Measurements from ENCODE around the gene NFIB.

The NFIB gene

DNA sequence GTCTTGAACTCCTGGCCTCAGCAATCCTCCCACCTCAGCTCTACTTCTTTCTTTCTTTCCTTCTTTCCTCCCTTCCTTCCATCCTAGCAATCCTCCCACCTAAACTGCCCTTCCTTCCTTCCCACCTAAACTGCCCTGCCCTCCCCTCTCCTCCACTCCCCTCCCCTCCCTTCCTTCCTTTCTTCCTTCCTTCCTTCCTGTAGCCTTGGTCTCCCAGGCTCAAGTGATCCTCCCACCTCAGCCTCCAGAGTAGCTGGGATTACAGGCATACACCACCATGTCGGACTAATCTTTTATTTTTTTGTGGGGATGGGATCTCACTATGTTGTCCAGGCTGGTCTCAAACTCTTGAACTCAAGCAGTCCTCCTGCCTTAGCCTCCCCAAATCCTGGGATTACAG is 65.8 kb downstream of the NFIB start:
- in situ Hi-C loops (cut with HindIII; ENCODE audit: low sequenced_read_pairs) = no loop called here
- no peak overlapping the region for H3K4me3 ChIP-seq (ENCODE audit: low read depth, low read length)
- DNase-seq (ENCODE audit: low read depth, low spot score) = no peak
- TF ChIP-seq, protein P1, sequence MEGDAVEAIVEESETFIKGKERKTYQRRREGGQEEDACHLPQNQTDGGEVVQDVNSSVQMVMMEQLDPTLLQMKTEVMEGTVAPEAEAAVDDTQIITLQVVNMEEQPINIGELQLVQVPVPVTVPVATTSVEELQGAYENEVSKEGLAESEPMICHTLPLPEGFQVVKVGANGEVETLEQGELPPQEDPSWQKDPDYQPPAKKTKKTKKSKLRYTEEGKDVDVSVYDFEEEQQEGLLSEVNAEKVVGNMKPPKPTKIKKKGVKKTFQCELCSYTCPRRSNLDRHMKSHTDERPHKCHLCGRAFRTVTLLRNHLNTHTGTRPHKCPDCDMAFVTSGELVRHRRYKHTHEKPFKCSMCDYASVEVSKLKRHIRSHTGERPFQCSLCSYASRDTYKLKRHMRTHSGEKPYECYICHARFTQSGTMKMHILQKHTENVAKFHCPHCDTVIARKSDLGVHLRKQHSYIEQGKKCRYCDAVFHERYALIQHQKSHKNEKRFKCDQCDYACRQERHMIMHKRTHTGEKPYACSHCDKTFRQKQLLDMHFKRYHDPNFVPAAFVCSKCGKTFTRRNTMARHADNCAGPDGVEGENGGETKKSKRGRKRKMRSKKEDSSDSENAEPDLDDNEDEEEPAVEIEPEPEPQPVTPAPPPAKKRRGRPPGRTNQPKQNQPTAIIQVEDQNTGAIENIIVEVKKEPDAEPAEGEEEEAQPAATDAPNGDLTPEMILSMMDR (IDR thresholded peaks at IDR 0.05; ENCODE audit: low read depth, low read length) = no peak

DNA sequence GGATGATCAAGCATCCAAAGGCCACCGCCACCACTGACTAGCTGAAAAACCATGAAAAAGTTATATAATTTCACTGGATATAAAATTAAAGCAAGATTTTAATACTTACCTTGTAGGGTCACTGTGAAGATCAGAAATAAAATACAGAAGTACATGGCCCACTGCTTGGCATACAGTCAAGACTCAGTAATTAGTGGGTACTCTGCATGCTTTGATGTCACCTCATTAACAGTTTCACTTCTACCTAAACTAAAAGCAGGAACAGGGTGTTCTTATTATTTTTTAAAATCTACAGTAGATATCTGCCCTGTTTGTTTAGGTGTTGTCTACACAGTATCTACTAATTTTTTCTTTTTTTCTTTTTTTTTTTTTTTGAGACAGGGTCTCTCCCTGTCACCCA is 66.4 kb downstream of the NFIB start:
- in situ Hi-C loops (cut with HindIII; ENCODE audit: low sequenced_read_pairs) = no loop called here
- no peak for DNase-seq (ENCODE audit: low read depth, low spot score)
- TF ChIP-seq, protein P1 (IDR thresholded peaks at IDR 0.05; ENCODE audit: low read depth, low read length) = no peak
- H3K4me3 ChIP-seq (ENCODE audit: low read depth, low read length) = no peak overlapping the region

DNA sequence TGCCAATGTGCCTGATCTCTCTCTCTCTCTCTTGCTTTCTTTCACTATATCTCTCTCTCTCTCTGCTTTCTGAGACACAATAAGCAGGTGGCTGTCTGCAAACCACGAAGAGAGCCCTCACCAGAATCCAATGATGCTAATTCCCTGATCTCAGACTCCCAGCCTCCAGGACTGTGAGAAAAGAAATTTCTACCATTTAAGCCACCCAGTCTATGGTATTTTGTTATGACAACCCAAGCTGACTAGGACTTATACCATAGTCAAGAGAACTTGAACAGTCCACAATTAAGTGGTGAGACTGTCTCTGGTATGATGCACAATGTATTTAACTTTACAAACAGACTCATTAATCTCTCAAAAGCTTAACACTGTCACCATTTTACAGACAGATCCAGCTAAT is 67.0 kb downstream of the NFIB start:
- H3K4me3 ChIP-seq (ENCODE audit: low read depth, low read length) = no peak overlapping the region
- in situ Hi-C loops (cut with HindIII; ENCODE audit: low sequenced_read_pairs) = no loop called here
- no peak for DNase-seq (ENCODE audit: low read depth, low spot score)
- TF ChIP-seq, protein P1 (IDR thresholded peaks at IDR 0.05; ENCODE audit: low read depth, low read length) = no peak

DNA sequence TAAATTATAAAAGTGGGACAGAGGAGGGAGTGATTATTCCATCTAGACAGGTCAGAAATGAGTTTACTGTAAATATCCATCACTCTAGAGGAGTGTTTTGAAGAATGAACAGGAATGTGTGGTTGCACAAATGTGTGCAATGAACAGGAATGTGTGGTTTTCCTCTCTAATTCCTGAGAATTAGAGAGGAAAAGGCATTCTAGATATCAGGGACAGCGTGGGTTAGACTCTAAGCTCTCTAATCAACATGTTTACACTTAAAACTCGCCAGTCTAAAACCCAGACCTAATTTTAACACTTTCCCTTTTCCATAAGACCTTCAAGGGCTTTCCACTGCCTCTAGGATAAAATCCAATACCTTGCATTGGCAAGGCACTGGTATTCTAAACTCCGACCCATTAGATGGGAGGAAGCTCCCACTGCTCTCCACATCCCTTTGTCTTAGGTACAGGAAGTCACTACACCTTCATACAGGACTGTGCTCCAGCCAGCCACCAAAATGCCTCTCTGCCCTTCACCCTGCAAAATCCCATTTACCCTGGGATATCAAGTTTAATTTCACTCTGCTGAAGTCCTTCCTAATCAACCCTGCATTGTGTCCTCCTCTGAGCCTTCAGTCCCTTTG is 67.9 kb downstream of the NFIB start:
- H3K4me3 ChIP-seq (ENCODE audit: low read depth, low read length) = no peak overlapping the region
- in situ Hi-C loops (cut with HindIII; ENCODE audit: low sequenced_read_pairs) = no loop called here
- peak; percentile 53 for DNase-seq (ENCODE audit: low read depth, low spot score)
- TF ChIP-seq, protein P1 (IDR thresholded peaks at IDR 0.05; ENCODE audit: low read depth, low read length) = no peak

DNA sequence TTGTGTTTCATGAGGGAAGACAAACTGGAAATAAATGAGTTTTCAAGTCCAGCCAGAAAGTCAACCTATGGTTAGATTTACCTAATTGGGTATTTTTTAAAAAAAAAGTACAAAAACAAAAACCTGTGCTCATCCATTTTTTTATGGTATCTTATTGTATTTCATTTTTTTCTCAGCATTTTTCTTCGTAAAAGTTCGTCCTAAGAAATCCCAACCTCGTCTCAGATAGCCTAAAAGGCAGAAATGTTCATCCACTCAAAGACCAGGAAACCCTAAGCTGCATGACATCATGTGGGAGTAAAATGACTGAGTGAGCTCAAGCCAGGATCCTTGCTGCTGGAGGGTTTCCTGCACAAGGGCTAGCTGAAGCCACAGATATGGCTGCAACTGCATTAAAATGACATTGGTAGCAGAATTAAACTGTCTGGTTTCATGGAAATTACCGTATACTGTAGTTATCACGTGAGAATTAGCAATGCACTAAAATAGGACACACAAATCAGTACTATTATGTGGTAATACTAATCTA is 70.4 kb downstream of the NFIB start:
- TF ChIP-seq, protein P1 (IDR thresholded peaks at IDR 0.05; ENCODE audit: low read depth, low read length) = no peak
- no peak for DNase-seq (ENCODE audit: low read depth, low spot score)
- no peak overlapping the region for H3K4me3 ChIP-seq (ENCODE audit: low read depth, low read length)
- in situ Hi-C loops (cut with HindIII; ENCODE audit: low sequenced_read_pairs) = no loop called here

DNA sequence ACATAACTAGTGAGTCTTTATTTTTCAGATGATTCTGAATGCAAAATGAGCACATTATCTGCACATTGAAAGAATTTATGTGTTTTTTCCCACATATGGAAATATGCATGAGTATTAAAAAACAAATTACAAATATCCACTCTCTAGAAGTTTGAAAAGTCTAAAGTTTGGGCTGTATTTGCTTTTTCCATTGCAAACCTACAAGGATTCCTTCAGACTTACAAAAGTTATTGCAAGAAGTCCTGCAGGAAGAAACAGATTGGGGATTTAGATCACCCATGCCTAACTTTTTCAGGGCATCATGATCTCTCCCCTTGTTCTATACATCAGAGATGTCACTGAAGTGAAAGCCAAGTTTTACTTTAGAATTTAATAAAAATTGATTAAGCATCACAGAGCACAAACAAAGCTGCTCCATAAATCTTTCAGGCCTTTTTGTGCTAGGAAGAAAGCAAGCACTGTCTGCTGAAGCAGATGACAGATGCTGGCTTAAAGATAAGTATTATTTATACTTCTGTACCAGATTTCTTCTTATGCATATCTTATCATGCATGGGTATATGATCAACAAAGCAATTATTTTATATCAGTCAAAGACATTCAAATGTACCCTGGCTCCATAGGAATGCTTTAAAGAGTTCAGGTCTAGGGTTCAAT is 71.7 kb downstream of the NFIB start:
- no peak for DNase-seq (ENCODE audit: low read depth, low spot score)
- no peak overlapping the region for H3K4me3 ChIP-seq (ENCODE audit: low read depth, low read length)
- TF ChIP-seq, protein P1 (IDR thresholded peaks at IDR 0.05; ENCODE audit: low read depth, low read length) = no peak
- in situ Hi-C loops (cut with HindIII; ENCODE audit: low sequenced_read_pairs) = no loop called here
